Fibroblast of skin of right biceps (primary cell): Measurements from ENCODE around the gene AUH.
"Not testable (repeated sequence)": the region's sequence is repeated elsewhere in the genome, so short reads cannot be mapped to it uniquely, and the experiment has no call there.

Source experiments
- DNase-seq: peaks from one replicate; pipeline ENCODE4 v3.0.0-alpha.2; 2013

AUH gene

GRCh38 chr9:91202736-91203283, 158.9 kb downstream of the AUH start:
- no peak for DNase-seq

GRCh38 chr9:91200692-91201336, 160.9 kb downstream of the AUH start:
- DNase-seq: no peak

- DNase-seq: no peak
These were observed 161.8 kb downstream of the AUH start for GRCh38 chr9:91199739-91200497.

GRCh38 chr9:91198881-91199280, 162.8 kb downstream of the AUH start:
- not testable (repeated sequence) for DNase-seq

GRCh38 chr9:91198405-91198804, 163.3 kb downstream of the AUH start:
- DNase-seq: no peak

GRCh38 chr9:91197232-91198181, 164.2 kb downstream of the AUH start:
- peak; percentile 97 for DNase-seq

GRCh38 chr9:91196103-91196950, 165.4 kb downstream of the AUH start:
- DNase-seq: peak; percentile 25

GRCh38 chr9:91195372-91196012, 166.2 kb downstream of the AUH start:
- DNase-seq: no peak

- peak; percentile 93 for DNase-seq
These were observed 167.9 kb downstream of the AUH start for GRCh38 chr9:91193658-91194391.

GRCh38 chr9:91193087-91193657, 168.5 kb downstream of the AUH start:
- DNase-seq: peak; percentile 100

GRCh38 chr9:91192381-91193086, 169.2 kb downstream of the AUH start:
- DNase-seq: peak; percentile 46

GRCh38 chr9:91191411-91192380, 170.0 kb downstream of the AUH start:
- DNase-seq: no peak

GRCh38 chr9:91190062-91190461, 171.7 kb downstream of the AUH start:
- no peak for DNase-seq

- no peak for DNase-seq
These were observed 172.8 kb downstream of the AUH start for GRCh38 chr9:91188719-91189590.

GRCh38 chr9:91187965-91188344, 173.8 kb downstream of the AUH start:
- peak; percentile 80 for DNase-seq

GRCh38 chr9:91187311-91187964, 174.3 kb downstream of the AUH start:
- DNase-seq: no peak

GRCh38 chr9:91186632-91187108, 175.0 kb downstream of the AUH start:
- DNase-seq: peak; percentile 55
